ENCODE measurements around the gene SELENOO.
"Not testable (repeated sequence)": the region's sequence is repeated elsewhere in the genome, so short reads cannot be mapped to it uniquely, and the experiment has no call there.

SELENOO gene

DNA sequence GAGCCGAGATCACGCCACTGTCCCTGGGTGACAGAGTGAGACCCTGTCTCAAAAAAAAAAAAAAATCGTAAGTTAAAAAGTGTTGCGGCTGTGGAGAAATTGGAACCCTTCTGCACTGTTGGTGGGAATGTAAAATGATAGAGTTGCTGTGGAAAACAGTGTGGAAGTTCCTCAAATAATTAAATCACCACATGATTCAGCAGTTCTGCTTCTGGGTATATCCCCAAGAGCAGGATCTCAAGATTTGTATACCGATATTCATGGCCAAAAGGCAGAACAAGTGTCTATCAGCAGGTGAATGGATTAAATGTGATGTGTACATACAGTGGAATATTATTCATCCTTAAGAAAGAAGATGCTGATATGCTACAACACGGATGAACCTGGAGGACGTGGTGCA is 3.8 kb downstream of the SELENOO start:
- H3K27ac ChIP-seq (ENCODE audit: low read length, poor library complexity, severe bottlenecking): no peak overlapping the region
- H3K36me3 ChIP-seq (ENCODE audit: control insufficient read depth in 1 of 2, insufficient read depth in 2 of 2, low read depth in 1 of 2, low read length in 2 of 2): peaks cover 40 to 43% of the 10 kb centered on the region in 2 experiments
- H2AK5ac ChIP-seq (ENCODE audit: low read length, severe bottlenecking): no peak overlapping the region
- H2BK5ac ChIP-seq (ENCODE audit: low read depth, low read length, poor library complexity, severe bottlenecking): no peak overlapping the region
- DNase-seq: no peak
- no peak overlapping the region for H3K23ac ChIP-seq (ENCODE audit: low read length in 2 of 2)
- H3K14ac ChIP-seq (ENCODE audit: low read length in 2 of 2): no peak overlapping the region
- H4K8ac ChIP-seq (ENCODE audit: low read length): no peak overlapping the region
- H3K4ac ChIP-seq (ENCODE audit: low read depth in 1 of 2, low read length in 2 of 2): no peak overlapping the region
- H3K4me2 ChIP-seq (ENCODE audit: low read length, poor library complexity, severe bottlenecking): no peak overlapping the region
- peaks cover 25% of the 10 kb centered on the region for H3K4me1 ChIP-seq (ENCODE audit: control insufficient read depth, insufficient read depth, low read depth, low read length)
- over 99% methylated on average over 7 of the region's 7 CpGs for WGBS
- no peaks in the 10 kb centered on the region for H3K27me3 ChIP-seq (ENCODE audit: control insufficient read depth in 1 of 2, insufficient read depth in 1 of 2, low read length in 2 of 2)
- no peak overlapping the region for H3K9ac ChIP-seq (ENCODE audit: low read length)
- peaks cover 33% of the 10 kb centered on the region for H3K79me1 ChIP-seq (replicated peaks; ENCODE audit: low read length, poor library complexity, severe bottlenecking)
- H2BK15ac ChIP-seq (ENCODE audit: low read depth, poor library complexity, severe bottlenecking): no peak overlapping the region
- no peak overlapping the region for H3K4me3 ChIP-seq (ENCODE audit: insufficient read depth in 1 of 2, low read depth in 1 of 2, low read length in 2 of 2)
- H2BK12ac ChIP-seq (ENCODE audit: low read length in 2 of 2): no peak overlapping the region
- no peak overlapping the region for H4K91ac ChIP-seq (ENCODE audit: low read length)
- H3K9me3 ChIP-seq (ENCODE audit: control insufficient read depth, low read length): no peaks in the 10 kb centered on the region
- no peak overlapping the region for H3K18ac ChIP-seq (ENCODE audit: low read depth in 1 of 2, low read length in 2 of 2)
- no peak overlapping the region for H2AFZ ChIP-seq (ENCODE audit: low read depth, low read length)
- no peak overlapping the region for H2BK120ac ChIP-seq (ENCODE audit: low read depth, low read length)

DNA sequence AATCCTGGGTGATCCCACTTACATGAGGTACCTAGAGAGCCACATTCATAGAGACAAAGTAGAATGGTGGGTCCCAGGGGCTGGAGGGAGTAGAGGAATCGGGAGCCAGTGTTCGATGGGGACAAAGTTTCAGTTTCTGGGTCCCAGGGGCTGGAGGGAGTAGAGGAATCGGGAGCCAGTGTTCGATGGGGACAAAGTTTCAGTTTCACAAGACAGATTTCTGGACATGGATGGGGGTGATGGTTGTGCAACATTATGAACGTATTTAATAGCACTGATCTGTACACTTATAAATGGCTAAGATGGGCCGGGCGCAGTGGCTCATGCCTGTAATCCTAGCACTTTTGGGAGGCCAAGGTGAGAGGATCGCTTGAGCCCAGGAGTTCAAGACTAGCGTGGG is 4.2 kb downstream of the SELENOO start:
- H2BK120ac ChIP-seq (ENCODE audit: low read depth, low read length); H3K9ac ChIP-seq (ENCODE audit: low read length); H3K4me2 ChIP-seq (ENCODE audit: low read length, poor library complexity, severe bottlenecking); H3K4me3 ChIP-seq (ENCODE audit: insufficient read depth in 1 of 2, low read depth in 1 of 2, low read length in 2 of 2); H3K23ac ChIP-seq (ENCODE audit: low read length in 2 of 2); H2AK5ac ChIP-seq (ENCODE audit: low read length, severe bottlenecking); H2BK15ac ChIP-seq (ENCODE audit: low read depth, poor library complexity, severe bottlenecking); H2AFZ ChIP-seq (ENCODE audit: low read depth, low read length); H4K8ac ChIP-seq (ENCODE audit: low read length); H3K9me3 ChIP-seq (ENCODE audit: control insufficient read depth, low read length); H3K27me3 ChIP-seq (ENCODE audit: control insufficient read depth in 1 of 2, insufficient read depth in 1 of 2, low read length in 2 of 2); H4K91ac ChIP-seq (ENCODE audit: low read length); H3K18ac ChIP-seq (ENCODE audit: low read depth in 1 of 2, low read length in 2 of 2); H3K4ac ChIP-seq (ENCODE audit: low read depth in 1 of 2, low read length in 2 of 2); DNase-seq; H2BK5ac ChIP-seq (ENCODE audit: low read depth, low read length, poor library complexity, severe bottlenecking); H2BK12ac ChIP-seq (ENCODE audit: low read length in 2 of 2); H3K14ac ChIP-seq (ENCODE audit: low read length in 2 of 2); H3K27ac ChIP-seq (ENCODE audit: low read length, poor library complexity, severe bottlenecking): not testable (repeated sequence)
- Histone ChIP-seq H3K36me3 (ENCODE audit: control insufficient read depth in 1 of 2, insufficient read depth in 2 of 2, low read depth in 1 of 2, low read length in 2 of 2) (peaks cover 41 to 44% of the 10 kb centered on the region in 2 experiments), H3K79me1 (replicated peaks; ENCODE audit: low read length, poor library complexity, severe bottlenecking) (peaks cover 33% of the 10 kb centered on the region), H3K4me1 (ENCODE audit: control insufficient read depth, insufficient read depth, low read depth, low read length) (peaks cover 20% of the 10 kb centered on the region)
- WGBS: 97% methylated on average over 9 of the region's 9 CpGs

GRCh38 chr22:50205781-50206569 is 5.2 kb downstream of the SELENOO start:
- WGBS: 95% methylated on average over 45 of the region's 45 CpGs

DNA sequence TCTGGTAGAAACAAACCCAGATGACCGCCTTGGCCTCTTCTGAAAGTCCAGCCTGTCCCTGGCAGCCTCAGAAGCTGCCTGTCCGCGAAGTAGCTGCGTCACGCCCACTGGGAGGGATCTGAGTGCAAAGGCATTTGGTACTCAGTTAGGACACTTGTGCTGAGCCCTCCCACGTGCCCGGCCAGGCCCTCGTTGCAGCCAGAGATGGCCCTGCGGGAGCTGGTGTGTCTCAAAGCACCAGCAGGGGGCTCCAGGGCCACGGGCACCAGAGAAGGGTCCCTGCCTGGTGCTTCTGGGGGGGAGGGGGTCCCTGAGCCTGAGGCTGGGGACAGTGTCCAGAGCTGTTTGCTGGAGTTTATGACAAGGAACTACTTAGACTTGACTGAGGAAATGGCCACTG is 5.8 kb downstream of the SELENOO start:
- H3K79me1 ChIP-seq (replicated peaks; ENCODE audit: low read length, poor library complexity, severe bottlenecking): peaks cover 39% of the 10 kb centered on the region
- no peak overlapping the region for H3K4me2 ChIP-seq (ENCODE audit: low read length, poor library complexity, severe bottlenecking)
- H3K27me3 ChIP-seq (ENCODE audit: control insufficient read depth in 1 of 2, insufficient read depth in 1 of 2, low read length in 2 of 2): no peaks in the 10 kb centered on the region
- no peak overlapping the region for H2AK5ac ChIP-seq (ENCODE audit: low read length, severe bottlenecking)
- H3K4ac ChIP-seq (ENCODE audit: low read depth in 1 of 2, low read length in 2 of 2): no peak overlapping the region
- H2BK120ac ChIP-seq (ENCODE audit: low read depth, low read length): no peak overlapping the region
- no peaks in the 10 kb centered on the region for H3K9me3 ChIP-seq (ENCODE audit: control insufficient read depth, low read length)
- H2BK5ac ChIP-seq (ENCODE audit: low read depth, low read length, poor library complexity, severe bottlenecking): no peak overlapping the region
- 32% methylated on average over 10 of the region's 10 CpGs for WGBS
- H3K36me3 ChIP-seq (ENCODE audit: control insufficient read depth in 1 of 2, insufficient read depth in 2 of 2, low read depth in 1 of 2, low read length in 2 of 2): peaks cover 55 to 59% of the 10 kb centered on the region in 2 experiments
- DNase-seq: peak; percentile 80
- no peak overlapping the region for H3K18ac ChIP-seq (ENCODE audit: low read depth in 1 of 2, low read length in 2 of 2)
- H4K8ac ChIP-seq (ENCODE audit: low read length): no peak overlapping the region
- H2BK12ac ChIP-seq (ENCODE audit: low read length in 2 of 2): no peak overlapping the region
- peak overlapping the region in 1 of 2 experiments; percentile 12 for H3K14ac ChIP-seq (ENCODE audit: low read length in 2 of 2)
- no peak overlapping the region for H3K23ac ChIP-seq (ENCODE audit: low read length in 2 of 2)
- no peak overlapping the region for H3K4me3 ChIP-seq (ENCODE audit: insufficient read depth in 1 of 2, low read depth in 1 of 2, low read length in 2 of 2)
- peaks cover 18% of the 10 kb centered on the region for H3K4me1 ChIP-seq (ENCODE audit: control insufficient read depth, insufficient read depth, low read depth, low read length)
- H2BK15ac ChIP-seq (ENCODE audit: low read depth, poor library complexity, severe bottlenecking): no peak overlapping the region
- H3K27ac ChIP-seq (ENCODE audit: low read length, poor library complexity, severe bottlenecking): no peak overlapping the region
- H4K91ac ChIP-seq (ENCODE audit: low read length): no peak overlapping the region
- H2AFZ ChIP-seq (ENCODE audit: low read depth, low read length): no peak overlapping the region
- H3K9ac ChIP-seq (ENCODE audit: low read length): no peak overlapping the region

More at GRCh38 chr22:50205781-50206569, 5.2 kb downstream of the SELENOO start:
- Histone ChIP-seq H3K4me2 (ENCODE audit: low read length, poor library complexity, severe bottlenecking) (no peak overlapping the region), H2AK5ac (ENCODE audit: low read length, severe bottlenecking) (no peak overlapping the region), H3K14ac (ENCODE audit: low read length in 2 of 2) (peak overlapping the region in 1 of 2 experiments; percentile 12), H3K18ac (ENCODE audit: low read depth in 1 of 2, low read length in 2 of 2) (no peak overlapping the region), H3K4me1 (ENCODE audit: control insufficient read depth, insufficient read depth, low read depth, low read length) (peaks cover 19% of the 10 kb centered on the region), H2BK5ac (ENCODE audit: low read depth, low read length, poor library complexity, severe bottlenecking) (no peak overlapping the region), H2AFZ (ENCODE audit: low read depth, low read length) (no peak overlapping the region), H3K9ac (ENCODE audit: low read length) (no peak overlapping the region), H3K27ac (ENCODE audit: low read length, poor library complexity, severe bottlenecking) (no peak overlapping the region), H3K4ac (ENCODE audit: low read depth in 1 of 2, low read length in 2 of 2) (no peak overlapping the region), H2BK15ac (ENCODE audit: low read depth, poor library complexity, severe bottlenecking) (no peak overlapping the region), H4K91ac (ENCODE audit: low read length) (peak overlapping the region; percentile 43), H3K36me3 (ENCODE audit: control insufficient read depth in 1 of 2, insufficient read depth in 2 of 2, low read depth in 1 of 2, low read length in 2 of 2) (peaks cover 51 to 53% of the 10 kb centered on the region in 2 experiments), H2BK120ac (ENCODE audit: low read depth, low read length) (no peak overlapping the region), H4K8ac (ENCODE audit: low read length) (peak overlapping the region; percentile 60), H3K27me3 (ENCODE audit: control insufficient read depth in 1 of 2, insufficient read depth in 1 of 2, low read length in 2 of 2) (no peaks in the 10 kb centered on the region), H3K9me3 (ENCODE audit: control insufficient read depth, low read length) (no peaks in the 10 kb centered on the region), H3K79me1 (replicated peaks; ENCODE audit: low read length, poor library complexity, severe bottlenecking) (peaks cover 39% of the 10 kb centered on the region), H3K4me3 (ENCODE audit: insufficient read depth in 1 of 2, low read depth in 1 of 2, low read length in 2 of 2) (no peak overlapping the region), H2BK12ac (ENCODE audit: low read length in 2 of 2) (no peak overlapping the region), H3K23ac (ENCODE audit: low read length in 2 of 2) (no peak overlapping the region)
- no peak for DNase-seq
